Small intestine (tissue), 7 donors: ENCODE results near the gene TMEM63A. TPM values are rescaled to one million over a fixed set of nuclear protein-coding genes. Genes with fewer than 3 reads are reported as not detected.
A peak's percentile ranks its signal among the peaks of the same experiment; 100 is the strongest.
"Not testable (repeated sequence)": the region's sequence is repeated elsewhere in the genome, so short reads cannot be mapped to it uniquely, and the experiment has no call there.

Experiments
- DNase-seq, 2 donors: peaks; one replicate each; pipeline versions ENCODE4 v3.0.0 to v3.0.0-alpha.2; 2013
- FAIRE-seq: peaks from 2 replicates; lab custom pipeline; 2012; peaks lifted over from hg19 to GRCh38; lab: Jason Lieb, UNC
- H3K27ac ChIP-seq, 3 donors: one replicate each; pipeline ENCODE4 v1.5.1; 2013; ENCODE audit warnings: low read length in 2 of 3, mild to moderate bottlenecking in 2 of 3, control low read depth in 1 of 3, inconsistent platforms in 1 of 3, low read depth in 1 of 3, moderate library complexity in 1 of 3
- H3K27me3 ChIP-seq, 3 donors: one replicate each; pipeline ENCODE4 v1.6.1; 2013; ENCODE audit warnings: low read length in 3 of 3, inconsistent platforms in 1 of 3; ENCODE audit not compliant: control insufficient read depth in 3 of 3, insufficient read depth in 3 of 3
- H3K36me3 ChIP-seq, 3 donors: one replicate each; pipeline ENCODE4 v1.6.1; 2013; ENCODE audit warnings: low read length in 3 of 3, inconsistent platforms in 1 of 3, low read depth in 1 of 3, mild to moderate bottlenecking in 1 of 3, moderate library complexity in 1 of 3; ENCODE audit not compliant: control insufficient read depth in 3 of 3, insufficient read depth in 2 of 3
- H3K4me1 ChIP-seq, 3 donors: one replicate each; pipeline ENCODE4 v1.6.1; 2013; ENCODE audit warnings: low read length in 2 of 3, inconsistent platforms in 1 of 3, low read depth in 1 of 3, mild to moderate bottlenecking in 1 of 3, moderate library complexity in 1 of 3; ENCODE audit not compliant: control insufficient read depth in 3 of 3, insufficient read depth in 2 of 3
- H3K4me3 ChIP-seq, 3 donors: one replicate each; pipeline ENCODE4 v1.5.1; 2013; ENCODE audit warnings: low read length in 3 of 3, control low read depth in 1 of 3, inconsistent platforms in 1 of 3, low read depth in 1 of 3, mild to moderate bottlenecking in 1 of 3, moderate library complexity in 1 of 3
- H3K9me3 ChIP-seq, 2 donors: one replicate each; pipeline ENCODE4 v1.6.1; 2013; ENCODE audit warnings: low read depth in 1 of 2, low read length in 1 of 2; ENCODE audit not compliant: control insufficient read depth in 2 of 2, insufficient read depth in 1 of 2
- WGBS, 3 donors: extraction: QIAGEN DNeasy Blood & Tissue Kit; methylation state at CpG; one replicate each; pipeline ENCODE4 v1.1.7; 2013; 5-methylcytosine and 5-hydroxymethylcytosine counted together
- polyA plus RNA-seq, 4 donors: library from polyadenylated mRNA; stranded (reverse) in 3 of 4; unstranded in 1 of 4; fragments of 200-250 nt in 3 of 4; fragments of 120-200 nt in 1 of 4; gene quantifications; one replicate each; pipeline versions ENCODE4 v1.2.1 to v1.2.3, GENCODE V29; 2013
- donor health status: healthy with polysubstance abuse.
- donor health status: control.
- donor health status: control.
- donor health status: Bipolar disorder and iron deficiency.
- donor health status: healthy.

The TMEM63A gene
- polyA plus RNA-seq, 4 donors: 5.1 to 99.2 (median 35.0) TPM

DNA sequence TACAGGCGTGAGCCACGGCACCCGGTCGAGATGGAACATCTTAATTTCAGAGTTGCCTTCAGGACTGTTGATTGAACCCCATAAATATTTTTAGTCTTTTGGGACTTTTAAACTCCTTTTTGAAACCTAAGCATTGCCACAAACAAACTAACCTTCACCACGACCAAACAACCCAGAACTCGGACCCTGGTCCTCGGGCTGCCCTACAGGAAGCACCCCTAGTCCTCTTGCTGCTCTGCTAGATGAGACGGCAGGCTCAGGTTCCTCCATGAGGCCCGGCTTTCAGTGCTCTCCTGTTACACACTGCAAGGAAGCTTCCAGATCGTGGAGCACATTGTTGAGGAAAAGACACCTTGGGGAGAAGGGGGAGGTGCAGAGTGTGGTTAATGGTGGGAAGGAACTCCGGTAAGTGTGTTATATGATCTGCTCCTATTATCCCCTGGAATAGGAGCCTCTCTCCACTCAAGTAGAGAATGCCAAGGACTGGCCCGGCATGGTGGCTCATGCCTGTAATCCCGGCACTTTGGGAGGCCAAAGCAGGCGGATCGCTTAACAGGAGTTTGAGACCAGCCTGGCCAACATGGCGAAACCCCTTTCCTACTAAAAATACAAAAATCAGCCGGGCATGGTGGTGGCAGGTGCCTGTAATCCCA, 66.5 kb downstream of the TMEM63A start:
- Histone ChIP-seq H3K27ac (no peak overlapping the region), H3K36me3 (peaks cover 0 to 18% (median 0%) of the 10 kb centered on the region in 3 donors), H3K9me3 (no peaks in the 10 kb centered on the region), H3K27me3 (peaks cover 0 to 4% (median 0%) of the 10 kb centered on the region in 3 donors), H3K4me3 (no peak overlapping the region), H3K4me1 (peaks cover 11 to 40% (median 16%) of the 10 kb centered on the region in 3 donors)
- DNase-seq (no peak), FAIRE-seq (no peak)
- WGBS, 3 donors: 88 to 94% (median 89%) methylated on average over 17 of the region's 17 CpGs

DNA sequence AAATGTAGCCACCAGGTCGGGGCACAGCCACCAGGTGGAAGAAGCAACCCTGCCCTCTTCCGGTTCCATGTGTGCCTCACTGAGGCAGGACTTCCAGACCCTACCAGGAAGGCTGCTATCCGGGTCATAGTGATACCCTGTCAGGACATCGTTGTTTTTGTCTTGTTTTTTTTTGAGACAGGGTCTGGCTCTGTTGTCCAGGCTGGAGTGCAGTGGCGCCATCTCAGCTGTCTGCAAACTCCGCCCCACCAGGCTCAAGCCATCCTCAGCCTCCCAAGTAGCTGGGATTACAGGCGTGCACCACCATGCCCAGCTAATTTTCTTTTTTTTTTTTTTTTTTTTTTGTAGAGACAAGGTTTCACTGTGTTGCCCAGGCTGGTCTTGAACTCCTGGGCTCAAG, 67.1 kb downstream of the TMEM63A start:
- H3K27me3 ChIP-seq, DNase-seq, FAIRE-seq, H3K4me3 ChIP-seq, H3K9me3 ChIP-seq: not testable (repeated sequence)
- peaks cover 0 to 18% (median 0%) of the 10 kb centered on the region in 3 donors for H3K36me3 ChIP-seq
- peaks cover 11 to 40% (median 16%) of the 10 kb centered on the region in 3 donors for H3K4me1 ChIP-seq
- WGBS, 3 donors: 86 to 95% (median 94%) methylated on average over 7 of the region's 7 CpGs
- peak overlapping the region in 1 of 3 donors; percentile 75 for H3K27ac ChIP-seq

DNA sequence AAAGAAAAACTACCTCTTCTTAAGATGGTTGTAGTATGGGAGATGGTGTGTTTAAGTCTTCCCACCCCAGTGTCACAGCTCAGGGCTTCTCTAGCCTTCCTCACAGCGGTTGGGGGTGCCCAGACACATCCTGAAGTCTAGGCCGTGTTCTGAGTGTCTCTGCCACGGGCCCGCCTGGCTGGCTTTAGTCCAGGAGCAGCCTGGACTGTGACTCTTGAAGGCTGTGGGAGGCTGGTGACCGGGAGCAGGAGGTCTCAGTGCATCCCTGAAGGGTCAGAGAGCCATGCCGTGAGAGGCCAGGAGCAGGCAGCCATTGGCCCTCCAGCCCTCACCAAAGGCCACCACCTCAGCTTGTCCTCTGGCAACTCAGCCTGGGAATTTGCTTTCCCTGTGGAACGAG, 67.8 kb downstream of the TMEM63A start:
- peak overlapping the region; percentile 6 to 75 (median 66) for H3K27ac ChIP-seq
- peaks cover 11 to 40% (median 16%) of the 10 kb centered on the region in 3 donors for H3K4me1 ChIP-seq
- no peaks in the 10 kb centered on the region for H3K9me3 ChIP-seq
- no peak for FAIRE-seq
- no peak overlapping the region for H3K4me3 ChIP-seq
- peaks cover 0 to 16% (median 0%) of the 10 kb centered on the region in 3 donors for H3K36me3 ChIP-seq
- peaks cover 0 to 4% (median 0%) of the 10 kb centered on the region in 3 donors for H3K27me3 ChIP-seq
- WGBS, 3 donors: 60 to 61% (median 61%) methylated on average over 7 of the region's 7 CpGs
- no peak for DNase-seq

DNA sequence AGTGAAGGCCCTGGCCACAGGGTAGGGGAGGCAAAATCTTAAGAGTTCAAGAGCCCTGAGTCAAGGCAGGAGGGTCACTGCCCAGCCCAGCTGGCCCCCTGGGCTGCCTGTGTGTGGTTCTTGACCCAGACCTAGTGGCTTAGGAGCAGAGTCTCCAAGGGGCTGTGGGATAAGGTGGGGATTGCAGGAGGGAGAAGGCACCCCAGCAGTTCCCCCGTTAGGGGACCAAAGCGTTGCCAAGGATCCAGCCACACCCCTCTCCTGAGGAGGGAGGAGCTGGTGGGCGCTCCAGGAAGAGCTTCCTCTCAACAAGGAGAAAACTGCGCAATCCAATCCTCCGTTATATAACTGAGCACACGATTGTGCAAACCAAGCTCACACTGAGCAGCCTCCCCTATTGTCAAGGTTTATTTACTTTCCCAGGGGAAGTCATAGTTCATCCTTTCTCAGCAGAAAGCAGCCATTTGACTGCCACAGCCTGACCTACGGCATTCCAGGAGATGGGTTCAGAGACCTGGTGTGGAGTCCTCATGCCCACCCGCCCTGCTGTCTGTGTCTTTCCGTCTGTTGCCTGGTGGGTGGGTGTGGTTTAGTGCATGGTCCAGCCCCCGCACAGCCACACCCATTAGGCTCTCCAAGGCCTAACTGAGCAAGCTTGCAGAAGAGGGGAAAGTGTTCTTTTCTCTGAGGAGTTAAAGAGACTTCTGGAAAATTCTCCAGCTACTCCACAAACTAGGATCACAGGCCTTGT, 68.8 kb downstream of the TMEM63A start:
- Histone ChIP-seq H3K27ac (peak overlapping the region; percentile 45 to 66 (median 63)), H3K27me3 (peaks cover 0 to 4% (median 0%) of the 10 kb centered on the region in 3 donors), H3K9me3 (no peaks in the 10 kb centered on the region), H3K4me3 (no peak overlapping the region), H3K36me3 (peaks cover 0 to 16% (median 0%) of the 10 kb centered on the region in 3 donors), H3K4me1 (peaks cover 11 to 40% (median 16%) of the 10 kb centered on the region in 3 donors)
- peak; percentile 79 to 91 for DNase-seq
- no peak for FAIRE-seq
- WGBS, 3 donors: 4 to 27% (median 15%) methylated on average over 9 to 10 of the region's 10 CpGs

- WGBS, 3 donors: 57 to 69% (median 61%) methylated on average over 8 of the region's 8 CpGs
- no peak overlapping the region for H3K4me3 ChIP-seq
- FAIRE-seq: no peak
Measured at GRCh38 chr1:225812488-225813213, 69.5 kb downstream of the TMEM63A start.

DNA sequence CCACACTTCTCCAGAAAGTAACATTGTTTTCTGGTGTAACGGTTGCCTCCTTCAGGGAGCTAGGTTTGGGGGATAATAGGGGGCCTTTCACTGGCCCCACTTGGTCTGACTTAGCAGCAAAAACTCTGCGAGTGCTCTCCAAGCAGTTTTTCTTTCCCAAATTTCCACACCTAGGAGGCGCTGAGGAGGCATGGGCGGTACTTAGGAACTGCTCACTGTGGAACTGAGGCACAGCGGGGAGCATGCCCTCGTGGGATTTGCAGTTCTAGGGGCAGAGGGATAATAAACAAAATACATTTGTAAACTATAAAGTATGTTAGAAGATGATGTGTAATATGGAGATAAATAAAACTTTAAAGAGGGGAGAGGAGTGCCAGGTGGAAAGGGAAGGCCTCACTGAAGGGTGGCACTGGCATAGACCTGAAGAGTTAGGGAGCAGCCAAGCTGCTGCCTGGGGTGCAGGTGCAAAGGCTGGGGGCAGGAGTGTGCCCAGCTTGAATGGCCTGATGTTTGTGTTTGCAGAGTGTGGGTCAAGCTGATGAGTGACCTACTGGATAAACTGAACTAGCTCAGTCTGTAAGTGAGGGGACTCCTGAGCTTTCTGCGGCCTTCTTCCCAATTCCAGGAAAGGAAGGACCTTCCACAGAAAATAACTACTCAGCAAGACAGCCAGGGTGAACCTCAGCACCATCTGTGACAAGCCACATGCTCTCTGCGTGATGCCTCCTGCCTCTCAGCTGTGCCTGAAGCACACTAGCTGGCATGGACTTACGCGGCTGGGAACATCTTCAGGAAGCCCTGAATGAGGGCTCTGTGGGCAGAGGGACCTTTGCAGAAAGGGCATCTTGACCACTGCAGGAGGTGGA, 70.3 kb downstream of the TMEM63A start:
- Histone ChIP-seq H3K27me3 (peaks cover 0 to 4% (median 0%) of the 10 kb centered on the region in 3 donors), H3K9me3 (no peaks in the 10 kb centered on the region), H3K4me3 (no peak overlapping the region), H3K27ac (peak overlapping the region in 1 of 3 donors; percentile 63), H3K4me1 (peaks cover 8 to 29% (median 11%) of the 10 kb centered on the region in 3 donors), H3K36me3 (peaks cover 0 to 8% (median 0%) of the 10 kb centered on the region in 3 donors)
- 72 to 78% (median 74%) methylated on average over 10 of the region's 10 CpGs for WGBS, 3 donors
- DNase-seq: no peak
- no peak for FAIRE-seq

More at GRCh38 chr1:225812488-225813213, 69.5 kb downstream of the TMEM63A start:
- Histone ChIP-seq H3K4me1 (peaks cover 11 to 37% (median 16%) of the 10 kb centered on the region in 3 donors), H3K27me3 (peaks cover 0 to 4% (median 0%) of the 10 kb centered on the region in 3 donors), H3K36me3 (peaks cover 0 to 16% (median 0%) of the 10 kb centered on the region in 3 donors), H3K27ac (peak overlapping the region; percentile 45 to 66 (median 63)), H3K9me3 (no peaks in the 10 kb centered on the region)
- DNase-seq: no peak

DNA sequence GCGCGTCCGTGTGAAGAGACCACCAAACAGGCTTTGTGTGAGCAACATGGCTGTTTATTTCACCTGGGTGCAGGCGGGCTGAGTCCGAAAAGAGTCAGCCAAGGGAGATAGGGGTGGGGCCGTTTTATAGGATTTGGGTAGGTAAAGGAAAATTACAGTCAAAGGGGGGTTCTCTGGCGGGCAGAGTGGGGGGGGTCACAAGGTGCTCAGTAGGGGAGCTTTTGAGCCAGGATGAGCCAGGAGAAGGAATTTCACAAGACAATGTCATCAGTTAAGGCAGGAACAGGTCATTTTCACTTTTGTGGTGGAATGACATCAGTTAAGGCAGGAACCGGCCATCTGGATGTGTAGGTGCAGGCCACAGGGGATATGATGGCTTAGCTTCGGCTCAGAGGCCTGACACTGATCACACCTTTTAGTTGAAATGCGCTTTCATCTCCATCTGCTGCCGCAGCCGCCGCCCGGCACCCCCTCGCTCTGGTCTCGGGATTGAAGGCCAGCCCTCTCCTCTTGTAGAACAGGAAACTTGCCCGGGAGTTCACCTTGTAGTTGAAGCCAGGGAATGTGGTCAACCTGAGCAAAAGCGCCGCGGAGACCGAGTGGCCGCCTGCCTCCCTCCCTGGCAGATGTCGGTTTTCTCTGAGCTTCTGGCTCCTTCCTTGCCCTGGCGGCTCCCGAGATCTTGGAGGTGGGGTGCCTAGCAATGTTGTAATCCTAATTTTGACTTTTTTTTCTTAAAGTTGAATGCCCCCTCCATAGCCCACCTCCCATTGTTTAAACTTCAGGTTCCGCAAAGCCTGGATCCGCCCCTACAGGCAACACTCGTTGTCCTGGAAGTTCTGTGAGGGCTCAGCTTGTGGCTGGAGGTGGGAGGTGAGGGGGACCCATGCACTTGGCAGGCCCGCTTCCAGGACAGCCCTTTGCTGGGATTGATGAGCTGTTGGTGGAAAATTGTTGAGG, 71.3 kb downstream of the TMEM63A start:
- not testable (repeated sequence) for H3K36me3 ChIP-seq, H3K9me3 ChIP-seq, FAIRE-seq, H3K27me3 ChIP-seq
- H3K4me1 ChIP-seq: peaks cover 5 to 29% (median 8%) of the 10 kb centered on the region in 3 donors
- H3K4me3 ChIP-seq: peak overlapping the region; percentile 37 to 77 (median 65)
- H3K27ac ChIP-seq: peak overlapping the region in 2 of 3 donors; percentile 41 to 56
- WGBS, 3 donors: 20 to 24% (median 24%) methylated on average over 29 of the region's 29 CpGs
- DNase-seq: peak; percentile 27 to 48
